Panc1 (cell line): Measurements from ENCODE around the gene GLIS1. TPM values are rescaled to one million over a fixed set of nuclear protein-coding genes. Genes with fewer than 3 reads are reported as not detected.
A peak's percentile ranks its signal among the peaks of the same experiment; 100 is the strongest.

Source experiments
- ATAC-seq: fragments of 200-7000 bp; cut with Tn5 transposase; 2 replicates; pipeline ENCODE4 v1.9.1; 2020; ENCODE audit warnings: mild to moderate bottlenecking, moderate library complexity
- BruUV-seq: library from RNA; stranded (reverse); fragments of 400-500 nt; replicated peaks from 2 replicates; lab custom pipeline; 2021; lab: Mats Ljungman, UMichigan
- CTCF ChIA-PET: fragments of 300-600 bp; sonication (Branson Sonifier 250); formaldehyde crosslinking; loops from one replicate; lab custom pipeline; 2022; ENCODE audit warnings: antibody characterized with exemption; lab: Charles Lee
- POLR2A ChIA-PET: fragments of 300-600 bp; sonication (Branson Sonifier 250); formaldehyde crosslinking; loops from one replicate; lab custom pipeline; 2022; ENCODE audit warnings: antibody characterized with exemption; lab: Charles Lee
- DNase-seq: peaks from one replicate; pipeline ENCODE4 v3.0.0-alpha.2; 2010; ENCODE audit warnings: low read depth, low spot score
- H3K27ac ChIP-seq: 2 replicates; pipeline ENCODE4 v1.5.1; 2011; ENCODE audit warnings: mild to moderate bottlenecking, low read length, inconsistent platforms
- H3K27me3 ChIP-seq: fragments of 200-500 bp; sonication (Bioruptor generic); 2 replicates; pipeline ENCODE4 v1.6.0; 2014; ENCODE audit warnings: low read length, inconsistent platforms; ENCODE audit not compliant: control insufficient read depth, insufficient read depth
- H3K36me3 ChIP-seq: fragments of 200-500 bp; sonication (Bioruptor generic); 2 replicates; pipeline ENCODE4 v1.5.1; 2014; ENCODE audit warnings: inconsistent platforms, mild to moderate bottlenecking, low read length, moderate library complexity; ENCODE audit not compliant: control insufficient read depth, insufficient read depth
- H3K4me1 ChIP-seq: 2 replicates; pipeline ENCODE4 v1.5.1; 2011; ENCODE audit warnings: inconsistent platforms, mild to moderate bottlenecking, low read length, moderate library complexity; ENCODE audit not compliant: control insufficient read depth, insufficient read depth
- H3K4me3 ChIP-seq, 2 experiments: 2 replicates each; pipeline ENCODE4 v1.5.1; 2011 to 2012; ENCODE audit warnings: low read depth in 2 of 2, low read length in 2 of 2, mild to moderate bottlenecking in 2 of 2, inconsistent platforms in 1 of 2, moderate library complexity in 1 of 2
- H3K9me3 ChIP-seq: fragments of 200-500 bp; sonication (Bioruptor generic); 2 replicates; pipeline ENCODE4 v1.5.1; 2014; ENCODE audit warnings: low read depth, mild to moderate bottlenecking, inconsistent platforms, low read length, moderate library complexity; ENCODE audit not compliant: control insufficient read depth, insufficient read depth
- POLR2AphosphoS5 ChIP-seq: IDR thresholded peaks from 2 replicates; pipeline ENCODE4 v1.6.1; 2012; ENCODE audit warnings: mild to moderate bottlenecking, low read depth, low read length, moderate library complexity
- SIN3A ChIP-seq: IDR thresholded peaks from 2 replicates; pipeline ENCODE4 v1.6.1; 2012; ENCODE audit warnings: low read depth, mild to moderate bottlenecking, low read length, moderate library complexity, borderline replicate concordance; ENCODE audit not compliant: insufficient read depth
- TCF7L2 ChIP-seq: IDR thresholded peaks from 2 replicates; pipeline ENCODE4 v1.6.1; 2011; ENCODE audit warnings: mild to moderate bottlenecking, low read depth, low read length, inconsistent platforms
- in situ Hi-C: cut with HindIII; loops from 2 replicates; pipeline ENCODE4 v1.10.0; 2016; ENCODE audit warnings: low sequenced_read_pairs, low pct_unique_long_range_greater_than_20kb
- intact Hi-C: fragments of 100-400 bp; cut with micrococcal nuclease; formaldehyde crosslinking; loops from one replicate; pipeline ENCODE4 v1.10.0; 2022; ENCODE audit not compliant: unreplicated experiment
- total RNA-seq: library from RNA; stranded (reverse); gene quantifications from one replicate; pipeline ENCODE4 v1.2.1, GENCODE V29; 2021; ENCODE audit not compliant: unreplicated experiment
- TF ChIP-seq, protein P1 (sequence below), 2 experiments: IDR thresholded peaks; 2 replicates each; pipeline ENCODE4 v1.6.1; 2011 to 2012; ENCODE audit warnings: low read depth in 2 of 2, control low read depth in 1 of 2, low read length in 1 of 2, mild to moderate bottlenecking in 1 of 2, moderate library complexity in 1 of 2; ENCODE audit not compliant: insufficient read depth in 1 of 2
- TF ChIP-seq, protein P2 (sequence below): fragments of 450-650 bp; IDR thresholded peaks from 2 replicates; pipeline ENCODE4 v1.5.1; 2017; ENCODE audit warnings: mild to moderate bottlenecking

The GLIS1 gene
- total RNA-seq, 1 experiment from 2014 or later = 0.28 TPM

DNA sequence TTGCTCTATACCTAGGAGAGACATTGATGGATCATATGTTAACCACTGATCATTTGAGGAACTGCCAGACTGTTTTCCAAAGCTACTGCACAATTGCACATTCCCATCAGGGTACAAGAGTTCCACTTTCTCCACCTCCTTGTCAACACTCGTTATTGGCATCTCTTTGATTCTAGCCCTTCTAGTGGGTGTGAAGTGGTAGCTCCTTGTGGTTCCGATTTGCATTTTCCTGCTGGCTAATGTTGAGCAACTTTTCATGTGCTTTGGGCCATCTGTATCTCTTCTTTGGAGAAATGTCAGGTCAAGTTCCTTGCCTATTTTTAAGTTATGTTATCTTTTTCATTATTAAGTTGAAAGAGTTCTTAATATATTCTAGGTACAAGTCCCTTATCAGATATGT, 189.7 kb downstream of the GLIS1 start:
- ChIA-PET POLR2A (no interaction called here), CTCF (no interaction called here)
- in situ Hi-C loops = no loop called here
- H3K36me3 ChIP-seq = no peaks in the 10 kb centered on the region
- ATAC-seq (no peak), DNase-seq (no peak)
- TF ChIP-seq SIN3A (no peak), TCF7L2 (no peak), POLR2AphosphoS5 (no peak)
- TF ChIP-seq, protein P1, sequence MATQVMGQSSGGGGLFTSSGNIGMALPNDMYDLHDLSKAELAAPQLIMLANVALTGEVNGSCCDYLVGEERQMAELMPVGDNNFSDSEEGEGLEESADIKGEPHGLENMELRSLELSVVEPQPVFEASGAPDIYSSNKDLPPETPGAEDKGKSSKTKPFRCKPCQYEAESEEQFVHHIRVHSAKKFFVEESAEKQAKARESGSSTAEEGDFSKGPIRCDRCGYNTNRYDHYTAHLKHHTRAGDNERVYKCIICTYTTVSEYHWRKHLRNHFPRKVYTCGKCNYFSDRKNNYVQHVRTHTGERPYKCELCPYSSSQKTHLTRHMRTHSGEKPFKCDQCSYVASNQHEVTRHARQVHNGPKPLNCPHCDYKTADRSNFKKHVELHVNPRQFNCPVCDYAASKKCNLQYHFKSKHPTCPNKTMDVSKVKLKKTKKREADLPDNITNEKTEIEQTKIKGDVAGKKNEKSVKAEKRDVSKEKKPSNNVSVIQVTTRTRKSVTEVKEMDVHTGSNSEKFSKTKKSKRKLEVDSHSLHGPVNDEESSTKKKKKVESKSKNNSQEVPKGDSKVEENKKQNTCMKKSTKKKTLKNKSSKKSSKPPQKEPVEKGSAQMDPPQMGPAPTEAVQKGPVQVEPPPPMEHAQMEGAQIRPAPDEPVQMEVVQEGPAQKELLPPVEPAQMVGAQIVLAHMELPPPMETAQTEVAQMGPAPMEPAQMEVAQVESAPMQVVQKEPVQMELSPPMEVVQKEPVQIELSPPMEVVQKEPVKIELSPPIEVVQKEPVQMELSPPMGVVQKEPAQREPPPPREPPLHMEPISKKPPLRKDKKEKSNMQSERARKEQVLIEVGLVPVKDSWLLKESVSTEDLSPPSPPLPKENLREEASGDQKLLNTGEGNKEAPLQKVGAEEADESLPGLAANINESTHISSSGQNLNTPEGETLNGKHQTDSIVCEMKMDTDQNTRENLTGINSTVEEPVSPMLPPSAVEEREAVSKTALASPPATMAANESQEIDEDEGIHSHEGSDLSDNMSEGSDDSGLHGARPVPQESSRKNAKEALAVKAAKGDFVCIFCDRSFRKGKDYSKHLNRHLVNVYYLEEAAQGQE (IDR thresholded peaks at IDR 0.05; ENCODE audit: insufficient read depth in 1 of 2, low read depth in 2 of 2, low read length in 1 of 2) = no peak
- TF ChIP-seq, protein P2, sequence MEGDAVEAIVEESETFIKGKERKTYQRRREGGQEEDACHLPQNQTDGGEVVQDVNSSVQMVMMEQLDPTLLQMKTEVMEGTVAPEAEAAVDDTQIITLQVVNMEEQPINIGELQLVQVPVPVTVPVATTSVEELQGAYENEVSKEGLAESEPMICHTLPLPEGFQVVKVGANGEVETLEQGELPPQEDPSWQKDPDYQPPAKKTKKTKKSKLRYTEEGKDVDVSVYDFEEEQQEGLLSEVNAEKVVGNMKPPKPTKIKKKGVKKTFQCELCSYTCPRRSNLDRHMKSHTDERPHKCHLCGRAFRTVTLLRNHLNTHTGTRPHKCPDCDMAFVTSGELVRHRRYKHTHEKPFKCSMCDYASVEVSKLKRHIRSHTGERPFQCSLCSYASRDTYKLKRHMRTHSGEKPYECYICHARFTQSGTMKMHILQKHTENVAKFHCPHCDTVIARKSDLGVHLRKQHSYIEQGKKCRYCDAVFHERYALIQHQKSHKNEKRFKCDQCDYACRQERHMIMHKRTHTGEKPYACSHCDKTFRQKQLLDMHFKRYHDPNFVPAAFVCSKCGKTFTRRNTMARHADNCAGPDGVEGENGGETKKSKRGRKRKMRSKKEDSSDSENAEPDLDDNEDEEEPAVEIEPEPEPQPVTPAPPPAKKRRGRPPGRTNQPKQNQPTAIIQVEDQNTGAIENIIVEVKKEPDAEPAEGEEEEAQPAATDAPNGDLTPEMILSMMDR = no peak
- H3K4me1 ChIP-seq = no peaks in the 10 kb centered on the region
- no peak overlapping the region for H3K27ac ChIP-seq
- no peak overlapping the region for H3K4me3 ChIP-seq
- no peaks in the 10 kb centered on the region for H3K27me3 ChIP-seq
- intact Hi-C loops = no loop called here
- H3K9me3 ChIP-seq = no peaks in the 10 kb centered on the region
- no TSS peak for BruUV-seq

DNA sequence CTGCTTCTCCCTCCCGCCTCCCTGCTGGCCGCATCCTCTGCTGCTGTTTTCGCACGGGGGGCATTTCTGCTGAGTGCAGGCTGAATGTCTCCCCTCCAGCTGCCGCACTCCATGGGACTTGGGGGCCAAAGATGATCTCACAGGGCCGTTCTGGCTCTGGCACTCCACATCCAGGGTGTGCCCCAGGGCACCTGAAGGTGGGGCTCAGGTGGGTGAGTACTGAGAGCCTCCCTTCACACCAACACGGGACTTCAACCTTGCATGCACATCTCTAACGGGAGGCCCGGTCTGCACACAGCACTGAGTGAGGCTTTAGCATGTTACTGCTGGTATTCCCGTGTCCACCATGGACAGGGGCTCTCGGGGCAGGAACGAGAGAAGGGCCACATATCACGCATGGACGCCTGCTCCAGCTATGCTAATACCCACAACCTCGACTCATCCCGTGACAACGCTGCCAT, 190.9 kb downstream of the GLIS1 start:
- Histone ChIP-seq H3K4me1 (no peaks in the 10 kb centered on the region), H3K36me3 (no peaks in the 10 kb centered on the region), H3K9me3 (no peaks in the 10 kb centered on the region), H3K27me3 (no peaks in the 10 kb centered on the region), H3K4me3 (no peak overlapping the region), H3K27ac (no peak overlapping the region)
- POLR2A ChIA-PET = no interaction called here
- DNase-seq = no peak
- CTCF ChIA-PET = no interaction called here
- intact Hi-C loops = no loop called here
- TF ChIP-seq, protein P1 (IDR thresholded peaks at IDR 0.05; ENCODE audit: insufficient read depth in 1 of 2, low read depth in 2 of 2, low read length in 1 of 2) = peak in 1 of 2 experiments; percentile 65; a peak in 2 of 4 replicates
- no peak for TF ChIP-seq TCF7L2
- no peak for TF ChIP-seq SIN3A
- no peak for TF ChIP-seq POLR2AphosphoS5
- no TSS peak for BruUV-seq
- in situ Hi-C loops = no loop called here
- no peak for ATAC-seq
